Right ventricle myocardium superior (tissue), 1 donor: ENCODE measurements around the gene TTR. TPM values are rescaled to one million over a fixed set of nuclear protein-coding genes. Genes with fewer than 3 reads are reported as not detected.

ENCODE experiments used
- ATAC-seq: fragments of 200-7000 bp; cut with Tn5 transposase; one replicate; pipeline ENCODE4 v1.9.1; 2020; ENCODE audit warnings: mild to moderate bottlenecking; ENCODE audit not compliant: poor library complexity
- DNase-seq: peaks from one replicate; pipeline ENCODE4 v3.0.0-alpha.2; 2020
- intact Hi-C: fragments of 100-400 bp; cut with DNase I; formaldehyde crosslinking; loops from one replicate; pipeline ENCODE4 v1.11.2; 2022
- total RNA-seq: library from RNA; stranded (reverse); fragmentation: NEBNext Ultra II Directional; extraction: Animal tissue kit (Norgen Biotek cat#: 25700); gene quantifications from one replicate; pipeline ENCODE4 v1.2.1, GENCODE V29; 2021
- donor health status: DM: no; HTN: yes; CAD: no; lungs with severe emphysema.

Gene TTR
- total RNA-seq, 1 donor from 2014 or later = not detected

DNA sequence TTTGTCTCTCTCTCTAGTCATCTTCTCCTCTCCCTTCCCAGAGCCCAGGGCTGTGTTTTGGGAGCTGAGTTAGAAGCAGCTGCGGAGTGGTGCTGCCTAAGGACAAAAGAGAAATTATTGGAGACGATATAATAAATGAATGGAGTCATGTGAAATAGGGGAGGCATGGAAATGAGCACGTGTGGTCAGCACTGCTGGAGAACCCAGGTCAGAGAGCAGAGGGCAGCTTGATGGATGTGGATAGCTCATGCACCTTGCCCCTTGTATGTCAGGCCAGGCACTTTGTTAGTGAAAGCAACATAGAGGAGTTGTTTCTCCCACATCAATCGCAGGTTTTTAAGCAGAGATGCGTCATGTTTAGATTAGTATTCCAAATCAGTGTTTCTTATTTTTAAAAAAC is 15.7 kb downstream of the TTR start:
- intact Hi-C loops = no loop called here
- DNase-seq (no peak), ATAC-seq (no peak)

DNA sequence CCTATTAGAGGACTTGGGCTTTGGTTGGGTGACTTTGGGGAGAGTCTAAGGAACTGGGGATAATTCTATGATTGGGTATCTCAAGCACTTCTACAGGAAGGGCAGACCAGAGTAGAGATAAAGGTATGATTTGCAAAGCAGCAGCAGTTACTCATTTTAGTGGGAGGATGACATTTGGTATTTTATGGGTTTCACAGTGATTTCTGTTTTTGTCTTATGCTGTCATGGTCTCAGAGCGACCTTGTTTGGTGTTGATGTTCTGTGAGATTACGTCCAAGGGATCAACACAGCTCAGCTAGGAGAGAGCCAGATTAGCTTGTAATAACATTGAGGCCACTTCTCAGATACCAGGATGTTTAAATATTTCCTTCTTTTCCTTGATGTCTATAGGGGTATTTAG is 18.2 kb downstream of the TTR start:
- intact Hi-C loops = no loop called here
- ATAC-seq (no peak), DNase-seq (no peak)

DNA sequence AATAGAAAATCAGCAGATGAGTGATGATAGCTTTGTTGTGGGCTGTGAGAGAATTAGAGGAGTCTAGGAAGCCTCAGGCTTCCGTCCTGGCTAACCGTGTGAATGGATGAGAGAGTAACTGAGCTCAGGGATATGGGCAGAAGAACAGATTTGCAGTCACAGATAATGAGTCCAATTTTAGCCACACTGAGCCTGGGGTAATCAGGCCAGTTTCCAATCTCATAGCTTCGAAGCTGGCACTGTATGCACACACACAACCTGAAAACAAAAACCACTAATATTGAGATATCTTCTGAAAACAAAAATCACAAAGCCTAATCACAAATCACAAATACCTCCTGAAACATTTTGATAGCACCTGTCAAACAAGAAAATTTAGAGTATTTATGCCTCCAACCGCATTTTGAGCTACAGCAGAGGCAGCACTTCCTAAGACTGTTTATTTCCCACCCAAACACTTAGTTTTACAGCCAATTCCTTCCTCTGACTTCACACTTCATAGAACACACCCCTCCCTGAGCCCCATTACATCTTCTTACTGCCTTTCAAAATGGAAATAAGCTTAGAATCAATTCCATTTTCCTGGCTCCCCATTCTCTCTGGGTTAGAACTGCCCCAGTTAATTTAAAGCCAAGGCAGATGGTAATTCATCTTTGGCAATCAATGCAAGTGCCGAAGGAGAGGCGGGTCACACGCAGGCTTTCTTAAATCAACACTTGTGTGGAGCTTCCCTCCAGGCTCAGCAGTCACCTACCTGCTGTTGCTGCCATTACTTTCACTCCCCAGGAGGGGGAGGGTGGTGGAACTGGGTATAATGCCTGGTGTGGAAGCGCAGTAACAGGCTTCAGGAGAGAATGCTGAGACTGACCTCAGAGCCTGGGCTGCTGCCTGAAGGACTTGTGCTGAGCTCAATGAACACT is 18.9 kb downstream of the TTR start:
- DNase-seq (no peak), ATAC-seq (peak; percentile 86)
- intact Hi-C loops = no loop called here

DNA sequence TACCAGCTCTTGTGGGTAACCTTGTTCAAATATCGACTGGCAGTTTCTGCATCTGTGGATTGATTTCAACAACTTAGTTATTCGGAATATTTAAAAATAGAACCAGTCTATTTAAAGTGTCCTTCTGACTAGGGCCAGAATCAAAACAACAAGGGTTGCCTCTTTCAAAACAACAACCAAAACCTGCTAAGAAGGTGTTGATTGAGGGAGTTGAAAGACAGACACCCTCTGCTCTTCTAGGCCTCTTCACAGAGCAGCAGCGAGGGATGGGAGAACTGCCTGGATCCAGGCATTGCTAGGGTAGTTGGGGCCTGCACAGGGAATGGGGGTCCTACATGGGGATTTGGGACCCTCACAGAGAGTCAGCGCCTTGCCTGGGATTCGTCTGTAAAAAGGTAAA is 19.8 kb downstream of the TTR start:
- intact Hi-C loops = no loop called here
- peak; percentile 85 for ATAC-seq
- no peak for DNase-seq

DNA sequence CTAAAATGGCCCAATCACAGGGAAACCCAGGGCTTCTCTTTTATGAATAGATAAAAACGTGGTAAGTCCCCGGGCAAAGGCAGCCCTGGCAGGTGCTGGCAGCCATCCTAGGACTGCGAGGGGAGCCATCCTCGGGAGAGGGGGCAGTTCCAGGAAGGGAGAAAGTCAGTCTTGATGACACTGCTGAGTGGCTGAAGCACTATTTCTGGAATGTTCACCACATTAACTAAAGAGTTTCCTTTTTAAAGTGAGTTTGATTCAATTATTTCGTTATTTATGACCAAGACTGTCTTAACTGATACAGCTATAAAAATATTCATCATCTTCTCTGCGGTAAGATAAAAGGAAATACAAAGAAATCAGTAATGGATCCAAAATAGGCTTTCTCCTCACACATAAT is 20.4 kb downstream of the TTR start:
- DNase-seq (peak; percentile 47), ATAC-seq (peak; percentile 70)
- intact Hi-C loops = no loop called here

DNA sequence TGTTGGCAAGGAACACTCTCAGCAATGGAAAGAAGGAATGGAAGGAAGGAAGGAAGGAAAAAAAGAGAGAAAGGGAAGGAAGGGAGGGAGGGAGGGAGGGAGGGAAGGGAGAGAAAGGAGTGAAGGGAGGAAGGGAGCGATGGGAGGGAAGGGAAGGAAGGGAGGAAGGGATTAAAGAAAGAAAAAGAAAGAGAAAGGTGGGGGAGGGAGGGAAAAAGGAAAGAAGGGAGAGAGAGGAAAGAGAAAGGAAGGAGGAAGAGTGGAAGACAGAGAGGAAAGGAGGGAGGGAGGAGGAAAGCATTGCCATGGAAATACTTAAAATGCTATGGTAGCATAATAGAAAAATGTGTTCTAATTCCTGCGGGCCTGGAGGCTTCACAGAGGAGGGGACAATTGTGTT is 22.4 kb downstream of the TTR start:
- ATAC-seq = no peak
- no peak for DNase-seq
- intact Hi-C loops = no loop called here

DNA sequence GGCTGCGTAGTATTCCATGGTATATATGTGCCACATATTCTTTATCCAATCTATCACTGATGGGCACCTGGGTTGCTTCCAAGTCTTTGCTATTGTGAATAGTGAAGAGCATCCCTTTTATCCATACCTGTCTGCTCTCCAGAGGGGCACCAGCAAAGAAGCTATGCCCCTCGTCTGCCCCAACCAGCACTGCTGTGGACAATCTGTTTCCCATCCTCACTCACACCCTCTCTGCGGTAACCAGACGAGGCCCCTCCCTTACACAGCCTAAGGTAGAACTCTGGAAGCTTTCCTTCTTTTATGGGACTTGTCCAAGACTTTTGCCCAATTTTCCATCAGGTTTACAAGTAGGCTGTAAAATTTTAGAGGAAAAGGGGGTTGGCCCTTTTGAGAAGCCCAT is 24.9 kb downstream of the TTR start:
- ATAC-seq (no peak), DNase-seq (no peak)
- intact Hi-C loops = no loop called here

DNA sequence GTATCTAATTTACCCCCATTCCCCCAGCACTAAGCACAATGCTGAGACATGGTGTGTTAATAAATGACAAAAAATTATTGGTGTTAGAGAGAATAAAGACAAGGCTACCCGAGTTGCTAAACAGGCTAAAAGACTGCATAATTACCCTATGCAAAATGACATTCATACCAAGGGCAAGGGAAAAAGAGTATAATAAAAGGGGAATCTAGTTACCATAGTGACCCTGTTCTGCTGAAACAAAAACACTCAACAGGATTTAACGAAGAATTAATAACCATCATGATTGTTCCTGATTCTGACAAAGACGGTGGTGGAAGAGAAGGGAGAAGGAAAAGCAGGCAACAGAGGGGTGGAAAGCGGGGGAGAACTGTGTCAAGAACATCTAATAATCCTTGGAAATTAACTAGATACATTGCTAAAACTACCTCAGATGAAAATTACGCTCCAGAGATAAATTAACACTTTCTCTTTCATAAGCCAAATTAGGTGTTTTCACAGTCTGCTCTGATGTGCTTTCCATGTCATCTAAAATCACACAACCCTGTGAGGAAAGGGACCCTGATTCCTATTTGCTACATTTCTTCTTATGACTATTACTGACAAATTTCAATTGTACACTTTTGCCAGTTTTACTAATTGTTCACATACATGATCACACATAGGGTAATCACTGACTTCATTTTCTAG is 25.5 kb downstream of the TTR start:
- DNase-seq (no peak), ATAC-seq (no peak)
- intact Hi-C loops = no loop called here

DNA sequence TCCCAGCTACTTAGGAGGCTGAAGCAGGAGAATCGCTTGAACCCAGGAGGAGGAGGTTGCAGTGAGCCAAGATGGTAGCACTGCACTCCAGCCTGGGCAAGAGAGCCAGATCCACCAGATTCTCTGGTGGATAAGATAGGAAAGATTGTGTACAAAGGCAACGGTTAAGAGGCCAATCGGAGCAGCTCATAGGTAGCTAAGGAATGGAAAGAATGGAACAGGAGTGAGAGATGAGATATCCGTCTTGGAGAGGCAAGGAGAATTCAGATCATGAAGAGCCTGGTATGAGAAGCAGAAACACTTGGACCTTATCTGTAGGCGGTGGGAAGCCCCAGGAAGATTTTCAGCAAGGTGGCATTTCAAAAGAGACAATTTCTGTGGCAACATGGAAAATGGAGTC is 27.1 kb downstream of the TTR start:
- intact Hi-C loops = no loop called here
- DNase-seq = no peak
- no peak for ATAC-seq

DNA sequence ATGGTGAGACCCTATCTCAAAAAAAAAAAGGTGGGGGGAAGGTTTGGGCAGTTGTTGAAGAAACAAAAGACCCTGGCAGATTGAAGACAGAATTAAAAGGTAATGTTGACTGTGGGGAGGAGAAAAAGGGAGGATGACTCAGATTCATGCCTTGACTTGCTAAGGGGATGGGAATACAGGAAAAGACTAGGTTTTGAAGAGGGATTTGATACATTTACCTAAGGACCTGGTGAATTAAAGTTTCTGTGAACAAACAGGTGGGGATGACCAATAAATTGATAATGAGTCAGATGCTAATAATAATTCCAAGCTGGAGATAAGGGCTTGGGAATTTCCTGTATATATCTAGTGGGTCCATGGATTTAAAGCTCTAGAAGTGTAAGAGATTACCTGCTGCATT is 27.6 kb downstream of the TTR start:
- ATAC-seq (no peak), DNase-seq (no peak)
- intact Hi-C loops = no loop called here

DNA sequence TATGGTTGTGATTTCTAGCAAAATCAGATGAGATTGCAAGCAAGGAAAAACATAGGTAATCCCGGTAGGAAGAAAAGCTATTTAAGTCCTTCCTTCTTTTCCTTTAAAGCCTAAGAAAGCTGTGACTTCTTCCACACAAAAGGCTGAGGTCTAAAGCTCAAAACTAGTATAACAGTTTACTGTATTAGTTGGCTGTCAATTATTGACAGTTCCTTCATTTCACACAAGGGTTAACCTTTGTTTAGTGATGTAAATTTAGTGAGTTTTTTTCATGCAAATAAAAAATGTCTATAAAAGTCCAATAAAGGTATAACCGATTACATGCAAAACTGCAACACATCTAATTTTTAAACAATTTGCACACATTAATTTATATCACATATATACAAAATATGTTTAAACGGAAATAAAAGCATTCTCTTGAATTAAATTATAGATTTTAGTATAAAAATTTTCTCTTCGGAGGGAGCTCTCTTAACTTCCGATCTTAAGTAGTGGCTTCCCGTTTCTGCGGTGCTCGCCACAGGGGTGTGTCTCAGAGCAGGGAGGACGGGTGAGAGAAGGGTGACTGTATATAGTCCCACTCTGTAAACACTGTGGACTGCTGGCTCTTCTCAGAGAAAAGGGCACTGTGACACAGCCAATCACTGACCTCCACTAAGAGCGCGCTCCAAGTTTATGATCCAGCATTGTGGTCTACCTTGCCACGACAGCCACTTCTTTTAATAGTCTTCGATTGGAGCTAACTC is 33.4 kb downstream of the TTR start:
- intact Hi-C loops = no loop called here
- DNase-seq (no peak), ATAC-seq (no peak)

DNA sequence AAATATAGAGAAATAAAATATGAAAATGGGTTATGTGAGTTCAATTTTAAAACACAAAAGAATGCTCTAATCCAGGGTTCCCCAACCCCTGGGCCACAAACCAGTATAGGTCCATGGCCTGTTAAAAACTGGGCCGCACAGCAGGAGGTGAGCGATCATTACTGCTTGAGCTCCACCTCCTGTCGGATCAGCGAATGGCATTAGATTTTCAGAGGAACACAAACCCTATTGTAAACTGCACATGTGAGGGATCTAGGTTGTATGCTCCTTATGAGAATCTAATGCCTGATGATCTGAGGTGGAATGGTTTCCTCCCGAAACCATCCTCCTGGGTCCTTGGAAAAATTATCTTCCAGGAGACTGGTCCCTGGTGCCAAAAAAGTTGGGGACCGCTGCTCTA is 34.7 kb downstream of the TTR start:
- ATAC-seq = peak; percentile 66
- intact Hi-C loops = loop anchor here (2.0 kb wide), 1 partner anchor 70 kb away; no protein-coding TSS in a partner anchor
- DNase-seq = no peak

DNA sequence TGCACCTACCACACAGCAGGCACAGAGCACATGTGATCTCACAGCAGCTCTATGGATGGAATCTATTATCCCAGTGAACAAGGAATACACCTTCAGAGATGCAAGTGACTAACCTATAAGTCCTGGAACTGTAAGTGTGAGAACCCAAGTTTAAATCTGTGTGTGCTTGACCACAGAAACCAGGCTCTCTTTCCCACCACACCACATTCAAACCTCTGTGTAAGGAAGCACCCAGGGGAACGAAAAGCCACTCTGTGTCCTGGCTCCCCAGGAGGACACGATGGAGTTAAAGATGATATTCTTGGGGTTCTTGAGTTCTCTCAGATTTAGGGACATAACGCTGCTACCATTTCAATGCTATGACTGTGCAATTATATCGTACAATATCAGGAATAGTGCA is 38.9 kb downstream of the TTR start:
- ATAC-seq (no peak), DNase-seq (no peak)
- intact Hi-C loops = no loop called here

DNA sequence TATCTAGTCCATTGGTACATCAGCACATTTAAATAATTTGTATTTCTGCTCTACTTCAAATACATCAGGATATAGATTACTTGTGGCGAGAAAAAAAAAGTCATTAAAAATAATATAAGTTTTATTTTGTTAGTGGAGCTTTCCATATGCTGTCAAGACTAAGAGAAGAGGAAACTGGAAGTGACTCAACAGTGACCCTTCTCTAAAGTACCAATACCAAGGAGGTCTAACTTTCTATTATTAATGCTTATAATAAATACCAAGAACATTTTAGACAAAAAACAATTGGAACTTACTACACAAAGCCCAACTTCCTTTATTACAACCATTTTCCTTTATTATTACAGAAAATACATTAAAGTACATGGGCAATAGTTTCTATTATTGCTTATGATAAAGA is 39.8 kb downstream of the TTR start:
- no peak for ATAC-seq
- DNase-seq = no peak
- intact Hi-C loops = no loop called here

DNA sequence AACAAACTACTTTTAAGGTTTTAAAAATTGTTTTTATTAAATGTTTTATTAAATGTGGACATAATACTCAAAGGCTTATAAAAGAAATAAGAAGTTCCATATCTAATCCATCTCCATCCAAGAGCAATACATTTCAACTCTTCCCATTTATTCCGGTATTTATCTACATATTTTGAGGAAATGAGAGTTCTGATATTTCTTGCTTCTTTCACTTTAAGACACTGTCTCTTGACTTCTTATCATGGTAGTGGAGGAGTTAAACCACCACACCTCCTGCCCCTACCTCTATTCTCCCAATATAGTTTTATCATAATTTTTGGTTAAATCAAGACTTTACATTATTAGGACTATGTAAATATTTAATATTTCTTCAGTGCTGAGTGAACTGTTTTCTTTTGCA is 40.7 kb downstream of the TTR start:
- ATAC-seq (no peak), DNase-seq (no peak)
- intact Hi-C loops = no loop called here

DNA sequence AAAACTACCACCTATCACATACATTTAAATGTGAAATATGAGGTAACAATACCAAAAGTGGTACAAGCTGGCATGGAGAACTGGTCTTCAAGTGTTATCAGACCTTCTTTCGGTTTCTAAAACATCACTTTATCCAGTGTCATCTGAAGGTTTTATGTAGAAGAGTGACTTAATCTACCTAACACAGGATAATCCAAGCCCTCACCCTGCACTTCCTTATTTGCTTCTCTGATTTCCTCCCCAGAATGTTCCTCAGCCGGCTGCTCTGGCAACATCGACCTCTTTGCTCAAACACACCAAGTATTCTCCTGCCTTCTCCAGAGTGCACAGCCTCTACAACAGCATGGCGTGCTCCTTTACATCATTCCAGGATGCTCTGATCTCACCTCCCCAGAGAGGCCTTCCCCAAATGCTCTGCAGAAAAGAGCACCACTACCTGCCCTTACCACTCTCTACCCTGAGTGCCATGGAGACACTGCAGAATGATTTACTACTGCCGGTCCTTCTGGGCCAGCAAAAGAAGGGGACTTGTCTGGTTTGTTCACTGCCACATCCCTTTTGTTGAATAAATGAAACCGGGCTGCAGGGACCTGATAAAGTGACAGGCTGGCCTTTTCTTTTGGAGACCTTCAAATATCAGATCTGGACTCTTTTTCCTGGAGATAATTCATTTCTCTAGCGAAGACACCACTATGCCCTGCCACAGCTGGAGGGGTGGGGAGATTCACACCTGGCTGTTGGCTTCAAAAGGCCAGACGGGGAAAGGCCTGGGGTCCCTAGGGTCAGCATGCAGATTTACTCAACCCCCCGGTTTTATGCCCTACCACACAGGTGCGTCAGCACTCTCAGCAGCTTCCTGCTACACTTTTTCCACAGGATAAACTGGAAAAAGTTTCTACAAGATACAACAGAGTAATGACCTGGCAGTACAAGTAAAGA is 42.0 kb downstream of the TTR start:
- intact Hi-C loops = no loop called here
- DNase-seq = no peak
- no peak for ATAC-seq

DNA sequence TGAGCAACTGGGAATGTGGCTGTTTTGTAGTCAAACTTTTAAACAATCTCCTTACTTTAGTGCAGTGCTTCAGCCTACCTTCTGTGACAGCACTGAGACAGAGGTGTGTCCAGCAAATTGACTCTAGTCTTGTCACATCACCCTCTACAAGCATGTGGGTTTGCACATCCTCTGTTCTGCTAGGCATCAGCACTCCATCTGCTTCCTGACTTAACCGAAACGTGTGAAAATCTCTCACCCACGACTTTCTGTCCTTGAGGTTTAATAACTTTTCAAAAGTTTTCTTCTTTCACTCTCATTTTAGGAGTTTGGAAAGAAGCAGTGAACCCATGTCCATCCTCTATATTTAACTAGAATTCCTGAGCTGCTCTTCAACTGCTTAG is 42.6 kb downstream of the TTR start:
- DNase-seq (no peak), ATAC-seq (no peak)
- intact Hi-C loops = no loop called here

DNA sequence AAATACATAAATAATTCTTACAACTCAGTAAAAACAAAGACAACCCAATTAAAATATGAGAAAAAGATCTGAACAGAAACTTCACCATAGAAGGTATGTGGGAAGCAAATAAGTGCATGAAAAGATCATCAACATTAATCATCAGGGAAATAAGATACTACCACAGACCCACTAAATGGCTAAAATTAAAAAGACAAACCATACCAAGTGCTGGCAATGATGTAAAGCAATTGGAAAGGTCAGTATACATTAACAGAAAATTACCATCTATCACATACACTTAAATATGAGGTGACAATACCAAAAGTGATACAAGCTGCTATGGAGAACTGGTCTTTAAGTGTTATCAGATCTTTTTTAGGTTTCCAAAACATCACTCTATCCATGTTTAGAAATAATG is 44.7 kb downstream of the TTR start:
- ATAC-seq (no peak), DNase-seq (no peak)
- intact Hi-C loops = no loop called here

DNA sequence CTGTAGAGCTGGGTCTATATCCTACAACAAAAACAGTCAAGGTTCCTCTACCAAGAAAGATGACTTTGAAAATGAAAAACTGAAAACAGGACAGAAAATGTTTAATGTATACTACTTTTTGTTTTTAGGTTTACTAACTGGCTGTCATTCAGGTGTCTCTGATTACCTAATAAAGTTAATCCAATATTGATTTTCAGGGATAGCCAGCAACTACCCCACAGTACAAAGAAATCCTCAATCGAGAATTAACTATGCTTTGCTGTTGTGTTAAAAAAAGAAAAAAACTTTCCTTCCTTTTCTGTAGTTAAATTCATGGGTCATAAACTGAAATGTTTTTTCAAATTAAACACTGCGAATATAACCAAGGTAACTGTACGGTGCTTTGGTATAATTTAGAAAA is 45.8 kb downstream of the TTR start:
- no peak for DNase-seq
- no peak for ATAC-seq
- intact Hi-C loops = no loop called here
